Stimulated activated CD4-positive, alpha-beta T cell treated with anti-CD3 and anti-CD28 coated beads, Interleukin-4, amount 100 ng/mL, for 4 hours (primary cell): ENCODE measurements around the gene ZNF484.
"Not testable (repeated sequence)": the region's sequence is repeated elsewhere in the genome, so short reads cannot be mapped to it uniquely, and the experiment has no call there.

ENCODE experiments used
- DNase-seq, 2 experiments: peaks; one replicate each; pipeline ENCODE4 v3.0.0-alpha.2; 2020

Gene ZNF484

DNA sequence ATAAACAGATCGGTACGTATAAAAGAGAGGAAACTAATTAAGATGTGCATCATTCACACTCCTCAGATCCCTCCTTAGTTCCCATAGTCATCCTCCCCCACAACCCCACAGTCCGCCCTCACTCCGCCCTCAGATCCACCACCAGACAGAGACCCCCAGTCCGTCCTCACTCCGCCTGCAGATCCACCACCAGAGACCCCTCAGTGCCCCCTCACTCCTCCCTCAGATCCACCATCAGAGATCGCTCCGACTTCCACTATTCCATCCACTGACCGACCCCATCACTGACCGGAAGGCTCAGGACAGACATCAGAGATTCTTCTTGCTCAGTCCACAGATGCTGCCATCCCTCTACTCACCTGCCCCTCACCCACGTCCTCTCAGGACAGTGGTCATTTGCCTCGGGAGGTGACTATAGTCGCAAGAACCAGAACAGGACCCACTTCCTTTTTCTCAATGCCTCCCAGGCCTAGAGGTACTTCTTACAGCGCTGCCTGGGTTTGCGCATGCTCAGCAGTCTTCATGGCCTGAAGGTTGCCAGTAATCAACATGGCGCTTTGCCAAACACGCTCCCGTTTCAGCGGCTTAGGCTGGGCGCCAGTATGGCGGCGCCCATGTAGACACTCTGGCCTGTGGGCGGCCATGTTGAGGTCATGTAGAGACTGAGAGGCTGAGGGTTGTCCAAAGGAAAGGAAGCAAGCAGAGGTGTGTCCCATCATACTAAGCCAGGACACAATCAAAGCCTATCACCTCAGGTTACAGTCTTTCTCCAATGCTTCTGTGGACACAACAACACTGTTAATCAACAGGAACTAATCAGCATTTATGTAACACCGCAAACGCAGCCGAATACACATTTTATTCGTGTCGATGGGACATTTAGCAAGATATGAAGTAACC, at the start of gene ZNF484:
Gene ZNF484 (minus strand): TSS at position 508 of the 900 bp plus-strand sequence. CDS start 3,009 bp downstream, outside the sequence.
- peak; percentile 93 to 98 for DNase-seq

DNA sequence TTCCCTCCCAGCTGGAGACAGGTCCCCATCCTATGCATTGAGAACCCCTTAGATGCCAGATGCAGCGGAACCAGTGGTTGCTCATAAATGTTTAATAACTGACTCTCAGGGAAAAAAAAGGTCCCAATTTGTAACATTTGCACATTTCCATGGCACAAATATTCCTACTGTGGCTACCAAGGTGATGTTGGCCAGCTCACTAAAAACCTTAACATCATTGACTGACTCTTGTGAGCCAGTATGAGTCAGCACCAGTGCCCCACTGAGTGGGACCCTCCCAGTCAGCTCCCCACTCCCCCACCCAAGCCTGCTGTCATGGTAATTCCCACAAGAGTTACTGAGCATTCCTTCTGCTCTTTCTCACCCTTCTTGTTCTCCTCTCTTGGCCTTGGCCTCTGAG, 42.6 kb upstream of the ZNF484 start:
- no peak for DNase-seq

DNA sequence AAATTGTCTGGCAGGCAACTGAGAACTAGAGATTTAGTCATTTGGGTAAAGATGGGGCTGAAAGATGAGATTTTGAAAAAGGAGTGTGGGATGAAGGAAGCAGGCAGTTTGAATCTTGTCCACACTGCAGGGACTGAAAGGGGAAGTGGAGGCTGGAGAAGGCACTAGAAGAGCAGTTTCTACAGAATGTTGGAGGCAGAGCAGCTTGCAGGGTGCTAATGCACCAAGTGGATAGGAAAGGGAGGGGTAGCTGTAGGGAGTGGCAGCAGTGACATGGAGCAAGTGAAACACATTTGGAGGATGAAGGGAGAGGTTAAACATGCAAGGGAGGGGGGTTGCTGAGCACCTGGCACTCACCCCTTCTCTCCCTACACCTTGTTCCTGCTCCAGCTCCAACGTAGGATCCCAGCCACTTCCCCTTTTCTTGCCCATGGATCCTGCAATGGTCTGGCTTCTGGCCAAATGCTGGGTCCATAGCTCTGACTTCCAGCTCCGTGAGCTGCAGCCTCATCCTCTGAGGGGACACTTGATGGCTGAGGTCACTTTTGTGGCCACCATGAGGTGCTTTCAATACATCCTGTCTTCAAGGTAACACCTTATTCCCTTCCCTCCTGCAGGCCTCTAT, 39.5 kb upstream of the ZNF484 start:
- no peak for DNase-seq

DNA sequence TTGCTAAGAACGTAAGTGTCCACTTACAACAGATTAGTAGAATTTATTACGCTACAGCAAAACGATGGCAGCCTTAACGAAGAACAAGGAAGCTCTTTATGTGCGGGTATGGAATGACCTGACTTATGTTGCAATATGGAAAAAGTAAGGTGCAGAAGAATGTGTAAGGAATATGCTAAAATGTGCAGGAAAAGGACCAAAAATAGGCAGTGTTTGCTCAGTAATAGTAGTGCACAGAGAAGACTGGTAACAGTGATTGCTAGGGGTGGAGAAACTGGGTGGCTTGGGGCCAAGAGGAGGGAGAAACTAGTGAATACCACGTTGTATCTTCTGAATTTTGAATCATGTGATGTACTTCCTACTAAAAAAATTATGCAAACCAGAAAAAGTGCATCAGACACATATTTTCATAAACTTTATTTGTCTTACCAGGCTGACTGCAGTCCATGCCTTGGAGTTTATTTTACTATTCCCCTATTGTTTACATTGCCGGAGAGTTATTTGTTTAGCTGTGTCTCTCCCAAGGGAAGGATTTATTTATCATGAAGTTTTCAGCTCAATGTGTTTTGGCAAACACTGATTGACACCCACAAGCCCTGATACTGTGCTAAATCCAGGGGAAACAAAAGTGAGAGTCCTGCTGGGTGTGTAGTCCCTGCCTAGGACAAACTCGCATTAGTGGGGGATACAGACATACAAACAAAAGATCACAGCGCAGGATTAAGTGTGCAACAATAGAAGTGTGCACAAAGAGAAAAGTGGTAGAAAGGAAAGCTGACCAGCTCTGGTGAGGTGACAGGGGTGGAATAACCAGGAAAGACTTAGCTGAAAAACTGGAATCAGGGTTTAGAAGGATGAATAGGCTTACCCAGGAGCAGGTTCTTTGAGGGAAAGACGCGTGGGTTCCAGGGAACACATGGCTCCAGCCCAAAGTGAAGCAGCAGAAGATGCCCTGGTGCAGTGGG, 34.0 kb upstream of the ZNF484 start:
- DNase-seq, result no peak

DNA sequence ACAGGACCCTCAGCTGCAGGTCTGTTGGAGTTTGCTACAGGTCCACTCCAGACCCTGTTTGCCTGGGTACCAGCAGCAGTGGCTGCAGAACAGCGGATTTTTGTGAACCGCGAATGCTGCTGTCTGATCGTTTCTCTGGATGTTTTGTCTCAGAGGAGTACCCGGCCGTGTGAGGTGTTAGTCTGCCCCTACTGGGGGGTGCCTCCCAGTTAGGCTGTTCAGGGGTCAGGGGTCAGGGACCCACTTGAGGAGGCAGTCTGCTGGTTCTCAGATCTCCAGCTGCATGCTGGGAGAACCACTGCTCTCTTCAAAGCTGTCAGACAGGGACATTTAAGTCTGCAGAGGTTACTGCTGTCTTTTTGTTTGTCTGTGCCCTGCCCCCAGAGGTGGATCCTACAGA, 27.3 kb upstream of the ZNF484 start:
- not testable (repeated sequence) for DNase-seq

DNA sequence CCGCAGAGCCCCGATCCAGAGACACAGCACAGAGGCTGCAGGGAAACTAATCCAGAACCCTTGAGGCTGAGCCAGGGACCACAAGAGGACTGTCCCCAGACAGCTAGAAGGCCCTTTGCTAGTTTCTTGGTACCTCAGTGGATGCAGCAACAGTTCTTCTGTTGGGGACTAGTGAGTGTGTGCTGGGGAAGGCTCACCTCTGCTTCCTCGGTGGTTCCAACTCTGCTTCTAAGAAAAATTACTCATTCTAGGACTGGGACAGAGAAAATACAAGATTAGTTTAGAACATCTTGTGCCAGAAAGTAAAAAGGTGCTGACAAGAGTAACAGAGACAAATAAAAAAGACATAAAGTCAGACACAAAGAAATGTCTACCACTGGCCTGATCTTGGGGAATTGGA, 19.5 kb upstream of the ZNF484 start:
- DNase-seq, result no peak

DNA sequence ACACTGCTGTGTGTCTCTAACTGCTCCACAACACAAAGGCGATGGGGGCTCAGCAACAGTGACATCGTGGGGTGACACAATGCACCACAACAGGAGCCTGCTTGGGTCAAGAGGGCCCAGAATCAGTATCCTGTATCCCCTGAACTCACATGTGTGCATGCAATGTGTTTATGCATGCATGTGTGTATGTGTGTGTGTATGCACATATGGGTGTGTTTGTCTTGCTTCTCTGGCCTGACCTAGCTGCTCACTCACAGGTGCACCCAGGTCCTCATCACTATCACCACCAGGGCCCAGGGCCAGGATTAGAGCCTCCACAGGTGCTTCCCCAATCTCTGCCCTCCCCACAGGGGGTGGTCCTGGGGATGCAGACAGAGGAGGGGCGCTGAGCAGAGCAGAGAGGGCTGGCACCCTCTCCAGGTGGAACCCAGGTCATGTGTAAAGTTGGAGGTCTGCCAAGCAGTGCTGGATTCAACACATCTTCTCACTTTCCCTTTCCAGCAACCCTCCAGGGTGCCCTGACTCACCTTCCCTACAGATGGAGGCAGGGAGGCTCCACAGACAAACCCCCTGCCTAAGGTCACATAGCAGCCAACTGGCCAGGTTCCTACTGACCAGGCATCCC, 18.1 kb upstream of the ZNF484 start:
- DNase-seq, result no peak

DNA sequence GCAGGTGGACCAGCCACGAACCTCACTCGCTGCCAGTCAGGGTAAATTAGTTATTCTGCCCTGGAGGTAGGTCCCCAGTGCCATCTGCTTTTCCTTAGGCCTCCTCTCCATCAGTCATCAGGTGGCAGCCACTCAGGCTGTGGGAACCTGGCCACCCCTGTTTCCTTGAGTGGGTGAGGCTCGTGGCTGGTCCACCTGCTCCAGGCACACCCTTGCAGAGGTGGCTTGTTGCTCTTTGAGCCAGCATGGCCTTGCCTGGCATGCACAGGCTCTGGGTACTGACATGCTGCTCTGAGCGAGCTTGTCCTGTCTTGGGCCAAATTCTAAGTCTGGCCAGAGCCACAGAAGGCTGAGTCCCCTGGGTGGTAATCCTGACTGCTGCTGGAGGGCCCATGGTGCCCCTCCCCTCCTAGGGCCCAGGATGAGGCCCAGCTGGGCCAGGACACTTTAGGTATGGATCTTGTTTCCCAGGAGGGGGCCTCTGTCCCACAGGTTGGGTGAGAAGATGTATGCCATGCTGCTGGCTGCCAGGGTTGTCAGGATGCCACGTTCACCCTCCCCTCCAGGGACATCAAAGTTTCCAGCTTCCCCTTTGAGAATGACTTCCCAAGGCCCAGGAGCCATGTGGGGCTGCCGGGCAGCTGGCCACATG, 17.0 kb upstream of the ZNF484 start:
- no peak for DNase-seq

DNA sequence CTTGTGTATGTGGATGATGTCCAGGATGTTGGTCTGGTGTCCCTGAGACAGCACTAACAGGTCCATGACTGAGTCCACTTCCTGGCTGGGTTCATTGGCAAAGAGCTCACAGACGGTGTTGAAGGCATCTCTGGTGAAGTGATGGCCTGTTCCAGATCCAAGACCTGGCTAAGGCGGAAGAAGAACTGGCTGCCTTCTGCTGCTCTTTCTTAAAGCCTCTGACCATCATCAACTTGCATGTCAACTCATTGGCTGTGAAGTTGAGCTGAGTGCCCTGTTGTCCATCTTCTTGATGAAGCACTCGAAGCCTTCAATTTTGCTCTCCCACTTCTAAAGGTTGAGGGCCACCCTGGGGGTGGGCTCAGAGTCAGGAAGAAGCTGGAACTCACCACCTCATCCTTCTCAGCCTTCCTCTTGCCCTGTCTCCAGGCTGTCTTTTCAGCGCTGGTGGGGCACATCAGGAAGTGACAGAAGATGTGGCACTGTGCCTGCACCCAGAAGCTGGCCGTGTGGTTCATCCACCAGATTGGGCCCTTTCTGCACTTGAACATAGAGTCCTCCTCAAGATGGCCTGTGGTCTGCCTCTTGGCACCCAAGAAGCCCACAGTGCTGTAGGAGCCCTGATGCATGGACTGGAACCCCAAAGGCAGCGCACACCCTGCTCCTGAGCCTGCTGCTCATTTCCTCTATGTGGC, 16.2 kb upstream of the ZNF484 start:
- not testable (repeated sequence) for DNase-seq

DNA sequence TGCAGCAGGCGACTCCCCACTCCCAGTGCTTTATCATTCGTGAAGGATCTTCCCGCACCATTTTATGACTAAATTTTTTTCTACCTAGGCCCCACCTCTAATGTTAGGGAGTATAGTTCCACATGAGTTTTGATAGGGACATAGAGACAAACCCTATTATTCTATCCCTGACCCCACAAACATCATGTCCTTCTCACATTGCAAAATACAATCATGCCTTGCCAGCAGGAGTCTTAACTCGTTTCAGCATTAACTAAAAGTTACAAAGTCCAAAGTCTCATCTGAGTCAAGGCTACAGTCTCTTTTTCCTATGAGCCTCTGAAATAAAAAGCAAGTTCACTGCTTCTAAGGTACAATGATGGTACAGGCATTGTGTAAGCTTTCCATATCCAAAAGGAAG, 14.4 kb upstream of the ZNF484 start:
- DNase-seq, result not testable (repeated sequence)

DNA sequence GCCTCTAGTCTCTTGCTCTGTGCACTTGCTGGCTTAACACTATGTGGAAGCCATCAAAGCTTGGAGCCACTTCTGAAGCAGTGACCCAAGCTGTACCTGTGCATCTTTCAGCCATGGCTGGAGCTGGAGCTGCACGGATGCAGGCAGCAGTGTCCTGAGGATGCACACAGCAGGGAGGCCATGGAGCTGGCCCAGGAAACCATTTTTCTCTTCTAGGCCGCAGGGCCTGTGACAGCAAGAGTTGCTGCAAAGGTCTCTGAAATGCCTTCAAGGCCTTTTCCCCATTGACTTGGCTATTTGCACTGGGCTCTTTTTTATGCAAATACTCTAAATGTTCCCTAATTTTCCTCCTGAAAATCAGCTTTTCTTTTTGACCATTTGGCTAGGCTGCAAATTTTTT, 12.9 kb upstream of the ZNF484 start:
- DNase-seq, result no peak

DNA sequence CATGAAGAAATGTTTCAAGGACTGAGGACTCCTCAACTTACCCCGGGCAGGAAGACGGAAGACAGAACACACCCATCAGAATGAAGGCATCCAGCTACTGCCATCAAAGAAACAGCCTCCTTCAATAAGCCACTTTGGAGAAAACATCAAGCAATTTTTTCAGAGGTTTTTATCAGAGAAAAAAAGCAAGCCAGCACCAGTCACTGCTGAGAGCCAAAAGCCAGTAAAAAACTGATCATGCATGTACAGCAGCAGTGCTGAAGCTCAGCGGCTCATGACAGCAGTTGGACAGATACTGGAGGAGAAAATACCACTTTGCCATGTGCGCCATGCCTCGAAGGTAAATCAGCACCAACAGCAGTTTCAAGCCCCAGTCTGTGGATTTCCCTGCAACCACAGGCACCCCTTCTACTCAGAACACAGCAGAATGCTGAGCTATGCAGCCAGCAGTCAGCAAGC, 10.1 kb upstream of the ZNF484 start:
- DNase-seq, result no peak

DNA sequence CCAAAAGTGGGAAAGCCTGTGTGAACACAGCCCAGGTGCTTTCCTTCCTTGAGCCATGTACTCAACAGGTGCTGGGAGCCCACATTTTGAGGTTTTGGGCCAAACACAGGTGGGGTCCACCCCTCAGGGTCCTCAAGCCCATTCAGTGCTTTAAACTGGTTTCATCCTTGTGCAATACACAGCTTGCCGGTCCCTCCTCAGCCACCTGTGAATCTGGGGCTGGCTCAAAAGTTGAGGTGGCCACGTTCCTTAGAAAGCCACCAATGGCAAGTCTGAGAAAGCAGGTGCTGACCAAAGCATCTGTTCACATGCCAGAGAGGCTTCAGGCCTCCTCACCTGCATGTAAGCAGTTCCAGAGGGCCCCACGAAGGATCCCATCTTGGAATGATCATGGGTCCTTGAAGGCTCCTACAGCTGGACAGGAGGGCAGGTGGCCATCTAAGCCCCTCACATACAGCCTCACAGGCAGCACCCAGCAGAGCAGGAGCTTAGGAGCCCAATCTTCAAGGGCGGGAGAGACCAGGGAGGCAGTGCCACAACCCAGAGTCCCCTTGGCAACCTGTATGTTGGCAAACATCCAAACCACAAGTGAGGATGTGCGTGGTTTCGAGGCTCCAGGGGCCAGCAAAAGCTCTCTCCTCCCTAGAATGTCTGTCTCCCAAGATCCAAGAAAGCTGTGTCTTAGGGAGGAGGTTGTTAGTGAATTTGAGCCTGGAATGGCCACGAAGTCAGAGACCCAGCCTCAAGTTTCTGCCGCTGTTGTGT, 9.2 kb upstream of the ZNF484 start:
- DNase-seq, result not testable (repeated sequence)

DNA sequence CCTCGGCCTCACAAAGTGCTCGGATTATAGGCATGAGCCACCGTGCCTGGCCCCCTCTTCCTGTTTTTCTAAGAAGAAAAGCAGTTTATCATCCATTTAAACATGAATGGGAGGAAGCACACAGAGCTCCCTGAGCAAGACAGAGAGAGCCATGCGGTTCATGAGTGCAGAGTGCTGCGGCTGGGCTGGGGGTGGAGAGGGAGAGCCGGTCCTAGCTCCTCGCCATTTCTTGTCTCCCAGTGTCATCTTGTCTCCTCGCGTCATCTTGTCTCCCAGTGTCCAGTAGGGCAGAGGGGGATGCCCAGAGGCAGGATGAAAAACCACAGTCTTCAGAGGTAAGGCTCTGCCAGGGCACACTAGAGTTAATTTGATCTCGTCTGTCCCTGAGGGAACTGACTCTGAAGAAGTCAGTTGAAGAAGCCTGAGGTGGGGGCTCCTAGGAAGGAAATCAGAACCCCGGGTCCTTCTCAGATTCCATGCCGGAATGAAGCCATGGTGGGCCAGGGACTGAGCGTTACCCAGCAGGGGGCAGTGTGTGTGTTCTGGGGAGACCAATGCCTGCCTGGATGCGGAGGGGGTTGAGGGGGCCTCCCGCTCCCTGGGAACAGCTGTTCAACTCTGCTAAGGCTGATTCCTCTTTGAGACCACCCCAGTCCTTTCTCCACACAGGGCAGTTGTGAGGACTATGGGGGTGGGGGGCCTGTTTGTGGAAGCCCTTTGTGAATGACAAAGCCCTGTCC, 6.0 kb upstream of the ZNF484 start:
- not testable (repeated sequence) for DNase-seq

DNA sequence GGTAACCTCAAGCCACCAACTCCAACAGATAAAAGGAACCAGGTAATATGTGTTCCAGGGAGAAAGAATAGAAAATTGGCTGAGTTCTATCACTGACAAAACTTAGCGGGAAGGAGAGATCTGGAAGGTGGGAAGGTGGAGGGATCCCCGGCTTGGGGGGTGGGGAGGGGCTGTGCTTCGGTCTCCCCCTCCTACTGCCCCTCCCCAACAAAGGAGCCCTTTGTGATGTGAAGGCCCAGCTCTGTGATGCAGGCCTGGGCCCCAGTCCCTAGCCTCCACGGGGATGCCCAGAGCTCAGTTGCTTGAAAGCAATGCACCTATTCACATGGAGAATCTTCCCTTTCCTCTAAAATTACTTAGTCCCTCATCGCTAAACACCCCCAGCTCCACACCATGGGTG, 4.4 kb upstream of the ZNF484 start:
- DNase-seq, result no peak

DNA sequence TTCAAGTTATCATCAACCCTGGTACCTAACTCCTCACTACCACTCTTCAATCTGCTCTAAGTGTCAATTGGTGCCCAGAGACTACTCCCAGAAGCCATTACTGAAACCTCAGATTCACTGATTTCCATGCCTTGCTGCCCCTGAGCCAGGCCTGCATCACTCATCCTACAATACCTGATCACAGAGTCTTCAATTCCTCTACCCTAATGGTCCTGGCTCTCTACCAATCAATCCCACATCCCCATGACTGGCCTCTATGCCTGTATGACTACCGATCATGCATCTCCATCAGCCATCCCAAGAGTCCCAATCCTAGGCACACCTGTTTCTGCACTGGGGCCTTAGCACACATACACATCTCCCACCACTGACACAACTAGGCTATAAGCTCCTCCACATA, 2.5 kb downstream of the ZNF484 start:
- no peak for DNase-seq

DNA sequence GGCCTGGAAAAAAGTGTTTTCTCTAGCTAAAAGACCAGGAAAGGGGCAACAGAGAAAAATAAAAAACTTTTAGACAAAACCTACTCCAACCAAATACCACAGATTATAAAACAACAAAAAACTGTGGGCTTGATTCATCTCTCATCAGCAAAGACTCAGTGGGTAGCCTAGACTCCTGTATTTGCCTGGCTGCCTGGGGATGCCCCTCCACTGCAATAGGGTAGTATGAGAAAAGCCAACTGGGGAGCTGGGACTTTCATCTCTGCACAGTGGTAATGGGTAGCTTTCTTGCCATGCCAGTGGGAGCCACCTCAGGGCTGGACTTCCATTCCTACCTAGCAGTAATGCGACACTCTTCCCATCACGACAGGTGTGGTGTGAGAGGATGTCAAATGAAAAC, 7.5 kb downstream of the ZNF484 start:
- DNase-seq, result no peak

DNA sequence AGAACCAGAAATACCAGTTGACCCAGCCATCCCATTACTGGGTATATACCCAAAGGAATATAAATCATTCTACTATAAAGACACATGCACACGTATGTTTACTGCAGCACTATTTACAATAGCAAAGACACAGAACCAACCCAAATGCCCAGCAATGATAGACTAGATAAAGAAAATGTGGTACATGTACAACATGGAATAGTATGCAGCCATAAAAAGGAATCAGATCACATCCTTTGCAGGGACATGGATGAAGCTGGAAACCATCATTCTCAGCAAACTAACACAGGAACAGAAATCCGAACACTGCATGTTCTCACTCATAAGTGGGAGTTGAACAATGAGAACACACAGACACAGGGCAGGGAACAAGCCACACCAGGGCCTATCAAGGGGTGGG, 11.2 kb downstream of the ZNF484 start:
- not testable (repeated sequence) for DNase-seq

DNA sequence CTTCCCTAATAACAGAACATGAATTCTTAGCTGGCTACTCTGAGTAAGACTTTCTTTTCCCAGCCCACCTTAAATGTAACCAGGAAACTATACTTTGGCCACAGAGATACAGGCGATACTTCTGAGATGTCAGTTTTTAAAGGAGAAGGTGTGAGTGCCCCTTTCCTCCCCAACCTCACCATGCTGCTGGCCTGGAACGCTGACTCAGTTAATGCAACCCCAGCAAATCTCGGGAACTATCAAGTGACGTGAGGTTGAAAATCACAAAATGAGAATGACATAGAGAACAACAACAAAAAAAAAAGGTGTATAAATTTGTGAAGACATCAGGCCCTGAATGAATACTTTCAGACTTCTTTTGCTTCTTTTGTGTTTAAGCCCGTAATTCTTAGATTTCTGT, 13.7 kb downstream of the ZNF484 start:
- no peak for DNase-seq

DNA sequence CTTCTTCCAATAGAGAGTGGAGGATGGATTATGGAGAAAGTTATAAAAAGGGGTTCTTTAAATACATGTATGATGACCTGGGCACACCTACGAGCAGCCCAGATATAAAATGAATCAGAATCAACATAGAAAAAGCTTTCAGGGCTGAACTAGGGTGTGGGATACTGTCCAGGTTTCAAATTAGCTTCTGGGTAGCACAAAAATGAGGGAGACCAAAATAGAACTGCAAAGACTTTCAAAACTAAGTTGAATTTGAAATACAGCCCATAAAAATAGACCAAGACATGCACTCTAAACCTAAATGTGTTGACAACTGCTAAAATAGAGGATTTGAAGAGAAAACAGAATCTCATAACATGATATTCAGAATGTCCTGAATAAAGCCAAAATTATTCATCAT, 17.0 kb downstream of the ZNF484 start:
- DNase-seq, result no peak
